ENCODE data around the gene RNPEP. TPM values are rescaled to one million over a fixed set of nuclear protein-coding genes. Genes with fewer than 3 reads are reported as not detected.

The RNPEP gene
- total and polyA plus RNA-seq, 2 of the 13 experiments (the other 11 are each of a cell fraction or from before 2014, with no cell fraction given) = 20.6 to 38.4 TPM

GRCh38 chr1:201982623-201983379 is at the start of gene RNPEP (continued):
- no peak for TF ChIP-seq NFKBIZ (CRISPR knock-in tag; IDR thresholded peaks at IDR 0.05)
- TF ChIP-seq ZKSCAN1 (IDR thresholded peaks at IDR 0.05; ENCODE audit: low read length) = no peak
- TF ChIP-seq E2F2 (CRISPR knock-in tag; IDR thresholded peaks at IDR 0.05; ENCODE audit: borderline replicate concordance) = 0 out of 2 replicates have a peak, but pooled peaks have one; percentile 72
- no peak for TF ChIP-seq ZKSCAN5 (CRISPR knock-in tag; IDR thresholded peaks at IDR 0.05)
- TF ChIP-seq SPEN (CRISPR knock-in tag; IDR thresholded peaks at IDR 0.05; ENCODE audit: low read depth) = peak; percentile 68; the same call in 1 of the 2 replicates
- no peak for TF ChIP-seq REL (CRISPR knock-in tag; conservative IDR thresholded peaks at IDR 0.05)
- no peak for TF ChIP-seq REPIN1 (CRISPR knock-in tag; IDR thresholded peaks at IDR 0.05; ENCODE audit: borderline replicate concordance, low read depth)
- peak; percentile 74; the same call in 1 of the 2 replicates for TF ChIP-seq HIVEP1 (CRISPR knock-in tag; IDR thresholded peaks at IDR 0.05)
- TF ChIP-seq ZNF670 (CRISPR knock-in tag; IDR thresholded peaks at IDR 0.05; ENCODE audit: borderline replicate concordance) = no peak
- TF ChIP-seq KDM2A (CRISPR knock-in tag; IDR thresholded peaks at IDR 0.05; ENCODE audit: borderline replicate concordance, low read depth) = peak; percentile 93
- TF ChIP-seq HOXD1 (CRISPR knock-in tag; IDR thresholded peaks at IDR 0.05) = no peak
- TF ChIP-seq SRF (IDR thresholded peaks at IDR 0.05; ENCODE audit: low read depth, low read length) = no peak
- TF ChIP-seq CBFB (CRISPR knock-in tag; IDR thresholded peaks at IDR 0.05) = no peak
- TF ChIP-seq MEIS1 (CRISPR knock-in tag; IDR thresholded peaks at IDR 0.05; ENCODE audit: borderline replicate concordance) = no peak
- 0 out of 2 replicates have a peak, but pooled peaks have one; percentile 63 for TF ChIP-seq ZNF543 (CRISPR knock-in tag; IDR thresholded peaks at IDR 0.05)
- TF ChIP-seq UBTF (CRISPR knock-in tag; IDR thresholded peaks at IDR 0.05) = peak; percentile 98
- TF ChIP-seq NFKB2 (CRISPR knock-in tag; IDR thresholded peaks at IDR 0.05; ENCODE audit: borderline replicate concordance) = peak; percentile 57; the same call in 1 of the 2 replicates
- peak; percentile 17 for TF ChIP-seq ZNF784 (CRISPR knock-in tag; IDR thresholded peaks at IDR 0.05; ENCODE audit: borderline replicate concordance)
- no peak for TF ChIP-seq ZNF337 (CRISPR knock-in tag; IDR thresholded peaks at IDR 0.05; ENCODE audit: borderline replicate concordance, low read depth)
- TF ChIP-seq ZNF468 (CRISPR knock-in tag; IDR thresholded peaks at IDR 0.05) = no peak
- no peak for TF ChIP-seq NCOA2 (CRISPR knock-in tag; IDR thresholded peaks at IDR 0.05)
- no peak for TF ChIP-seq HNRNPUL1 (IDR thresholded peaks at IDR 0.05; ENCODE audit: low read depth, low read length)
- TF ChIP-seq TFDP2 (CRISPR knock-in tag; IDR thresholded peaks at IDR 0.05) = no peak; the same call in 1 of the 2 replicates
- peak in 1 of 2 experiments; percentile 25; a peak in 1 of 4 replicates for TF ChIP-seq KLF16 (CRISPR knock-in tag; IDR thresholded peaks at IDR 0.05)
- peak; percentile 17; the same call in 1 of the 2 replicates for TF ChIP-seq ZNF558 (CRISPR knock-in tag; IDR thresholded peaks at IDR 0.05; ENCODE audit: borderline replicate concordance)

Measured in HepG2 (cell line).